T-helper 1 cell treated with Interleukin-12 subunit alpha and Interleukin-12 subunit beta and Interleukin-4 antibody, amounts not matched to agents 30 ng/mL and 1 ng/mL, for 36 hours (primary cell): ENCODE measurements around the gene KCNH2. TPM values are rescaled to one million over a fixed set of nuclear protein-coding genes. Genes with fewer than 3 reads are reported as not detected.

Source experiments
- intact Hi-C: fragments of 100-400 bp; cut with micrococcal nuclease; formaldehyde crosslinking; loops from one replicate; pipeline ENCODE4 v1.15.1; 2024
- total RNA-seq: library from RNA; stranded (reverse); gene quantifications from 2 replicates; pipeline ENCODE4 v1.2.3, GENCODE V29; 2022

The KCNH2 gene
- total RNA-seq, 1 donor from 2014 or later = 0.91 TPM

DNA sequence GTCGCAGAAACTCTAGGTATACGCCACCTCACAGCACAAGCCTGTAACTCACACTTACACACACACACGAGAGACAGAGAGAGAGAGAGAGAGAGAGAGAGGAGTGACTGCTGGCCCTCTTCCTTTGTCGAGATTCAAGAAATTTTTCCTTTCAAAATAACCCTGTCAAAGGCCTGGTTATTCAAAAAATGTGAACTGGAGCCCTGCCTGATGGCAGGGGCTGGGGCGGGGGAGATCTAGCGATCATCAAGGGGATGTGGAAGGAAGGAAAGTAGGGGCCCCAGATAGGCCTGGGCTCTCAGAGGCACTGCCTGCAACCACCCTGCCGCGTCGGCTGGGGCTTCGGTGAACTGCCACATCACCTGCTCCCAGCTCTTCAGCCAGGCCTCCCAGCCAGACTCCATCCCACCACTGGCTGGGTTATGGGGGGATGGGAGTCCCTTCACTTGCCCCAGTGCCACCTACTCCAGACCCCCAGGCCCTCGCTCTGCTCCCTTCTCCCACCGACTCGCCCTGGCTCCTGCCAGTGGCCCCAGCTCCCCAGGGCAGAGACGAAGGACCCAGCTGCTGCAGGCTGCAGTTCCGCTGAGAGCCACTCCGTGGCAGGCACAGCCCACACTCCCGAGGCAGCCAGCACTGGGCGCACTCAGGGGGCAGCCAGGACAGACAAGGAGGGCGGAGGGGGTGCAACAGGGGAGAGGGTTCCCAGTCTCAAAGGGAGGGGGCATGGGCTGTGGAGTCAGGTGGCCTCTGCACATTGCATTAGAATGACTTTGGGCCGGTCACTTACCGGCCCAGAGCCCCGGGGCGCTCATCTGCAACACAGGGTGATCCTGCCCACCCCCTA lies 15.3 kb downstream of the KCNH2 start:
- intact Hi-C loops = loop anchor here (1.0 kb wide), 4 partner anchors 26 to 149 kb away; partner anchors contain the start of gene ABCB8

DNA sequence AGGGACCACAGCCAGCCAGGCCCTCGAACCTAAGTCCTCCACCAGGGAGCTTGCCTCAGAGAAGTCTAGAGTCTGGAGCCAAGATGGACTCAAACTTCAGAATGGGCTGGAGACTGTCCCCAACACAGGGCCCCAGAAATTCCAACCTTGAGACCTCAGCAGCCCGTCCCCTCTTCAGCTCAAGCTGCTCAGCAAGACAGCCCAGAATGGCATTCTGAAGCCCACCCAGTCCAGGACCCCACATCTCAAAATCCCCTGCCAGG lies 15.9 kb downstream of the KCNH2 start:
- intact Hi-C loops = no loop called here

DNA sequence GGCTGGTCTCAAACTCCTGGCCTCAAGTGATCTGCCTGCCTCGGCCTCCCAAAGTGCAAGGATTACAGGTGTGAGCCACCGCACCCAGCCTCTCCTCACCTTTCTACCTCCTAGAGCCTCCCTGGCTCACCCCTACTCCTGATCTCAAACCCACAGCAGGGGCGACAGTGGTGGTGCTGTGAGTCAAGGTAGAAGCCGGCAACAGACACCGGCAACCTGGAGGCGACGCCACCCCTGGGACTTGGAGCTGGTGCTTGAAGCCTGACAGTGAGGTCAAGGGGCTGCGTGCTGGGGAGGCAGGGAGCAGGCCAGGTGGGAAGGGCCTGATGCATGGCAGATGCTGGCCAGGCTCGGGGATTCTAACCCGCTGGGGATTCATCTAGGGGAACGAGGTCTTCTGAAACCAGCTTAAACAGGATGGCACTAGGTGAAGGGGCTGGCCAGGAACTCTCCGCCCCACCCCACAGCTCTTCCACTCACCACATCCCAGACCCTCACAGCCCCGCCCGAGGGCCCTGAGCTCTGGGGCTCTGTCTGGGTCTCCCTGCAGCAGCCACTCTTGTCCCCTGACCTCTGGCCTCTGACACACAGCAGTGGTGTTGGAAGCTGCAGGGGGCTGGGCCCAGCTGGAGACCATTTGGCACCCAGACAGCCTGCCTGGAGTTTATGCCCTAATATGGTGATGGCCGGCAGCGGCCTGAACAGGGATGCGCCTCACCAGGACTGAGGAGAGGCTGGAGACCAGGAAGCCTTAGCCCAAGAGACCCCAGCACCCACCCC lies 16.4 kb downstream of the KCNH2 start:
- intact Hi-C loops = no loop called here

DNA sequence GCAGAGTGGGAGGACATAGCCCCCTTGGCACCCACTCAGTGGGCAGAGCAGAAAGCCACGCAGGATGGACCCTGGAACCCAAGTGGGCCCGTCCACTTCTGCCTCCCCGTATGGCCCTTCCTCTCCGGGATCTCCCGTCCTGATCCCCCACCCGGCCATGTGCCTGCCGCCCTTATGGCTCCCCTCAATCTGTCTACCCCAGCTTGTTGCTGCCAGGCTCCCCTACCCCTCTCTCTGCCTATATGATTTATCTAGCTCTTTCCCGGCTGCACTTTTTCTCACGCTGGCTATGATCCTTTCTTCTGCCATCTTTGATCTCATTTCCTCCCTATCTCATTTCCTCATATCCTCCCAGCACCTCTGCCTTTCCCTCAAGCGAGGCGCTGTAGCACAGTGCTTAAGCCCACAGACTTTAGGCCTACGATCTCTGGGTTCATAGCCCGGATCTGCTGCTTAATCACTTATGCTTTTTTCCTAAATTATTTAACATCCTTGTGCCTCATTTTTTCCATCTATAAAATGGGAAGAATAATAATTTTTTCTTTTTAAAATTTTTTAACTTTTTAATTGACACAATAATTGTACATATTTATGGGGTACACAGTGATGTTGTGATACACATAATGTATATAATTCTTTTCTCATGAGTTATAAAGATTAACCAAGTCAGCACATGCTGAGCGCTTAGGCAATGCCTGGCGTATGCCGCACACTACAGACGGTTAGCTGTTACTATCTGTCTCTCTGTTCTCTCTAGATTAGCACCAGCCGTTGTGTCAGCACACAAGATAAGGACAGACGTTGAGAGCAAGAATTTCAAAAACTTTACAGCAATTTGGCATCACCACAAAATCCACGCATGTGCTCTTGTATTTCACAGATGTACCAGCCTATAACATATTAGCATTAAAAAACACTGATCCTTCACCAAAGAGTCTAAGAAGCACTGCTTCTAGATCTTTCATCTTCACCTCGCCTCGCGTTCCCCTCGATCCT lies 18.1 kb downstream of the KCNH2 start:
- intact Hi-C loops = no loop called here

DNA sequence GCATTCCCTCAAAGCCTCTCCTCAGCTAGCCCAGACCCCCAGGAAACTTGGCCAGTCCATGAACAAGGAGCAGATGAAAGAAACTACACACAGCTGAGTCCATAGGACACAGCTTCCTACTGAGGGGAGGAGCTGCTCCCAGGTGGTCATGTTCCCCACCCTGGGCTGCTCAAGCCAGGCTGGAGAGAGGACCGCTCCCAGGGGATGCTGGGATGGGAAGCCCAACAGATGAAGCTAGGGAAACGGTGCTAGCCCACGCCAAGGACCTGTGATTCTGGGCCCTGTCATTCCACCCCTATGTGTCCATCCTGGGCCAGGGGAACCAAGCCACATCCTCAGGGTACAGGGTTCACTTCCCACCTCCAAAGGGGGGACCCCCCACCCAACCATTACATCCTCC lies 19.0 kb downstream of the KCNH2 start:
- intact Hi-C loops = no loop called here

DNA sequence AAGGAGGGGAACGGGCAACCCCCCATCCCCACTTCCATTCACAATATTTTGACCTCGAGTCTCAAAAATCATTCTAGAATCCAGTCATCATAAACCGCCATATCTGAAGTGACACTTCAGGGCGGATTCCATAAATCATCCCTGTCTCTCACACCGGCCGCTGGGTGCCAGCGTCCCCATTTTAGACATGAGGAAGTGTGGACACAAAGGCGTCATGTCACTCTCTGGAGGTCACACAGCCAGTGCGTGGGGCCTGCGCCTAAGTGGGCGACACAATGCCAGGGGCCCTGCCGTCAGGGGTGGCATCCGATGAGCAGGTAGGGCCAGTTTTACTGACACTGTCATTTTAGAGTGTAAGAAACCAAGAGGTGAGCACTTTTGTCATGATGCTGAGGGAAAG lies 19.5 kb downstream of the KCNH2 start:
- intact Hi-C loops = no loop called here

DNA sequence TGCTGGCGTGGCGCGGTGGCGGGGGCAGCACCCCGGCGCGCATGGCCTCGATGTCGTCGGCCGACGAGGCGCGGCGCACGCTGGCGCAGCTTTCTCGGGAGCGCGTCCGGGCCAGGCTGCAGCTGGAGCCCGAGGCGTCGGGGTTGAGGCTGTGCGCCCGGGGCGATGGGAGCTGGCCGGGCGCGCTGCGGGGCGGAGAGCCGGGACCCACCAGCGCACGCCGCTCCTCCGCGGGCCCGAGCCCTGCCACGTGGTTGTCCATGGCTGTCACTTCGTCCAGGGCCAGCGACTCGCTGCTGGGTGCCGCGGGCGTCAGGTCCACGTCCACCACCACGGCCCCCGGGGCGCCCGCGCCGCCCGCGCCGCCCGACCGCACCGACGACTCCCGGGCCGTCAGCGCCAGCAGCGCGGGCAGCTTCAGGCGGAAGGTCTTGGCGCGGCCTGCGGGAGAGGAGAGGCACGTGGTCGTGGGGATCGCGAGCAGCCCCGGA lies 20.0 kb downstream of the KCNH2 start:
- intact Hi-C loops = no loop called here

DNA sequence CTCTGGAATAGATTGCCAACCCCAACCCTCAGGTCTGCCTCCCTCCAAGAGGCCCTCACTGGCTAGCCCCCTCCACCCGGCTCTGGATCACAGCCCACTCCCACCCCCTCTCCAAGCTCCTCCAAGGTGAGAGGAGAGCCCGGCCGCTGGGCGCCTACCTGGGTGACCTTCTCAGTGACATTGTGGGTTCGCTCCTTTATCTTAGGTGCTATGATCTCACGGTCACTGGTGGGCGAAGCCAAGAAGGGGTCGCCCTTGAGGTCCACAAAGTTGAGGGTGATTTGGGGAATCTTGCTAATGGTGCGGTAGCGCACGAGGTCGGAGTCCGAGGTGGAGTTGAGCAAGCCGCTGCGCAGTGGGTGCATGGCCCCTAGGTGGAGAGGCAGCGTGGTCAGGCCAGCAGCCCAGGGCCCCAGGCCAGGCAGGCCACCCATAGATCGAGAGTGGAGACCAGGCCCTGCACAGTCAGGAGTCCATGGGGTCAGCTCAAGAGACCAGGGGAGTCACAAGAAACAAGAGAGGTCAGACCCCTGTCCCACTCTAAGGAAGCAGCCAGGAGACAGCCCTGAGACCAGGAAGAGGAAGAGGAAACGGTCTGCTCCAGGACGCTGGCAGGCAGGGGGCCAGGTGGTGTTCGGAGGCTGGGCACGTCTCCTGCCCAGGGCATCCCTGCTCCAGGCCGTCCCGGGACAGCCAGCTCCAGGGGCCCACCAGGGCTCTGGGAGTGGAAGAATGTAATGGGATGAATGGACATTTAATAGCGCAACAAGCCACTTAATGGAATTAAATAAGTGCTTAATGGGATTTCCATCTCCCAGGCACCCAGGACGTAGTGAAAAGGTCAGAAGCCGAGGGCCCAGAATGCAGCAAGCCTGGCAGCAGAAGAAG lies 20.7 kb downstream of the KCNH2 start:
- intact Hi-C loops = no loop called here

DNA sequence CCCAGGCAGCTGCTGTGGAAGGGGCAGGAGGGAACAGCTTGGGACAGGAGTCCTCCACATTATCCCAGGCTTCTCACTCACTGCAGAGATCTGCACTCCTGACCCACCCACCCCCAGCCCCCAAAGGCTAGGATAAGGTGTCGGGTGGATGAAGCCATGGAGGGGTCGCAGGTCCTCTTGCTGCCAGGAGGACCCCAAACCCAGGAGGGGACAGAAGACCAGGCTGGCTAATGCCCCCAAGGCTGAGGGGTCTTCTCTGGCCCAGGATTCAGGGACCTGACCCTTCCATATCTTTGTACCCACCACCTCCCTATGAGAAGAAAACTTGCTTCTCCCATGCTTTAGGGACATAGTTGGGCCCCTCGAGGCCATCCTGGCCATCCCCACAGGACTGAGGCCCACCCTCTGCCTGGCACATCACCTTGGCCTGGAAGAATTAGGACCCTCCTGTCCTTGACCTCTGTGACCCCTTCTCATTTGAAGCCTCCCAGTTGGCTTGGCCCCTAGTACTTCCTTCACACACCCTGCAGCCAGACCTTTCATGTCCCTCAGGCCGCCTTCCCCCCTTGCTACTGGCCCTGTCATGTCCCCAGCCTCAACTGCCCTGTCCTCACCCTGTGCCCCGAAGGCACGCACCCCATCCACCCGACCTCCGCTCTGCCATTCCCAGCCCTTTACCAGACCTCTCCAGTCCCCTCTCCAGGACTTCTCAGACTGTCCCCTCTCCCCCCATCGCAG lies 21.6 kb downstream of the KCNH2 start:
- intact Hi-C loops = no loop called here

DNA sequence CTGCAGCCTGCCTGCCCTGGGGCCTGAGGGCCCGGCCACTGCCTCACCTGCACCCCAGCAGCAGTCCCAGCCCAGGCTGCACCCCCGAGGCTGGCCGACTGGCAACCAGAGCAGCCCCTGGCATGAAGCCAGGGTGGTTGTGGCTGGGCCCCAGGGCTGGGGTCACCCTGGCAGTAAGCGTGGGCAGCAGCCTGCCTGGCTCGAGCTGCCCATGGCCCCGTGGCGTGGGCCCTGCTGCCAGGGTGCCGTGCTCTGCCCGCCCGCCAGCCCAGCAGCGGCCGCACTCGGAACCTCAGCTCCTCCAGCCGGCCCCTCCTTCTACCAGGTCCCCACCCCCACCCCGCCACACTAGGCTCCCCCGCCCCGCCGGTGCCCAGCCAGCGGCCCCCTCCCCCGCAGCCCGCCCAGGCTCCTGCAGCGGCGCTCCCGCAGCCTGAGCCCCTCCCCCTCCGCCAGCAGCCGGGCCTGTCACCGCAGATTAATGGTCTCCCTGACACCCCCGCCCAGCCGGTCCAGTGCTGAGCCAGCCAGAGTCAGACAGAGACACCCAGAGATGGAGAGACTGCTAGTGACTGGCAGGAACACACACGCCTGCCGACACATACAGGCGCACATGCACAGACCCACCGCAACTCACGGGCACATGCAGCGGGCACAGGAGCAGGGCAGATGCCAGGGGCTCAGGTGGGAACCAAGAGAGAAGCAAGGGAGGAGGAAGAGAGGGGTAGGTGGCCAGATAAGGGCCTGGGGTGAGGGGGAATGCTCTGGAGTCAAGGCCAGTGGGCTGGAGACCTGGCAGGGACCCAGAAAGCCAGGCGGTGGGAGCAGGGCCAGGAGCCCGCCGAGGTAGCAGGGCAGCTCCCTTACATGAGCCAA lies 22.4 kb downstream of the KCNH2 start:
- intact Hi-C loops = no loop called here

DNA sequence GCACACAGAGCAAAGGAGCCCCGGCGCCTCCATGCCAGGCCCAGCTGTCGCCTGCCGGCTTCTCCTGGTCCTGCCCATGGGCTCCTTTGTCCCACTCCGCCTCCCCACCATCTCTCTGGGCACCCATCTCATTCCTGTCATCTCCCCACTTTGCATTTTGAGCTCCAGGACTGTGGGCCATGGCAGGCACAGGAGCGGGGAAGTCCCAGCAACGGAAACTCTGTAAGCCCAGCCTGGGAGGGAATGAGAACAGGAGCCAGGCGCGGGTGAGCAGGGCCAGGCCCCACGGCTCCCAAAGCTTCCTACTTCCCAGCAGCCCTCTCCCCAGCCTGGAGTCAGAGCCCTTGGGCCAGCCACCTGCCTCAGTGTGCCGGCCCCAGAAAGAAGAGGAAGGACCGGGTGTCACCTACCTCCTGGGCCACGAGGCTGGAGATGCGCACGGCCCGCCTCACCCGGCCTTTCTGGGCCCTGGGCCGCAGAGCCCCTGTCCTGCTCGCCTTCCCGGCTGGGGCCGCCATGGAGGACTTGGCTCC lies 23.1 kb downstream of the KCNH2 start:
- intact Hi-C loops = no loop called here

DNA sequence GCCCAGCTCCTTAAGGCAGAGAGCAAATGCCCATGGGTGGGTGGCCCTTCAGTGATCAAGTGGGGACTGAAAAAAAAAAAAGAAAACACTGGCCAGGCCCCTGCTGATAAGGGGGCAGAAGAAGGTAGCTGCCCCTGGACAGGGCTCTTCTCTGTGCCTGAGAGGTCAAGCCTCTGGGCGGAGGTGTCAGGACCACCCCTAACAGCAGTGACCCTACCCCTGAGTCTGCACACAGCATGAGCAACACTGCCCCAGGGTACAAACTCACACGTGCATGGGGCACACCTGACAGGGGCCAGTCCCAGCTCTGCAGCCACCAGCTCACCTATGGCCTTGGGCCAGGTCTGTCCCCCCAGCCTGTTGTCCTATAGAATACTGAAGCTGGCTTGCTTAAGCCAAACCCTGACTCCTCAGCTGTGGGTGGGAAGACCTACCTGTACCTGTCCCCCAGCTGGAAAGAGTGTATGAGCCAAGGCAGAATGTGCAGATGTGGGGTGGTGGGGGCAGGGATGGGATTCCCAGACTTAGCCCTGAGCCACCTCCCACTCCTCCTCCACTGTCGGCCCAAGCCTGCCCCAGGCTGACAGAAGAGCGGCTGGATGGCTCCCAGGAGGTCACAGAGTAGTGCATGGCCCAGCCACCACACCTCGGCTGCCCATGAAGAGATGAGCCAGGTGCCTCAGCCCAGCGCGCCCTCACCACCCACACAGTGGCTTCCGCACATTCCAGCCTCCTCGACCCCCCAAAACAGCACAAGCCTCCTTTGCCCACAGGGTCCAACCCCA lies 23.7 kb downstream of the KCNH2 start:
- intact Hi-C loops = no loop called here

DNA sequence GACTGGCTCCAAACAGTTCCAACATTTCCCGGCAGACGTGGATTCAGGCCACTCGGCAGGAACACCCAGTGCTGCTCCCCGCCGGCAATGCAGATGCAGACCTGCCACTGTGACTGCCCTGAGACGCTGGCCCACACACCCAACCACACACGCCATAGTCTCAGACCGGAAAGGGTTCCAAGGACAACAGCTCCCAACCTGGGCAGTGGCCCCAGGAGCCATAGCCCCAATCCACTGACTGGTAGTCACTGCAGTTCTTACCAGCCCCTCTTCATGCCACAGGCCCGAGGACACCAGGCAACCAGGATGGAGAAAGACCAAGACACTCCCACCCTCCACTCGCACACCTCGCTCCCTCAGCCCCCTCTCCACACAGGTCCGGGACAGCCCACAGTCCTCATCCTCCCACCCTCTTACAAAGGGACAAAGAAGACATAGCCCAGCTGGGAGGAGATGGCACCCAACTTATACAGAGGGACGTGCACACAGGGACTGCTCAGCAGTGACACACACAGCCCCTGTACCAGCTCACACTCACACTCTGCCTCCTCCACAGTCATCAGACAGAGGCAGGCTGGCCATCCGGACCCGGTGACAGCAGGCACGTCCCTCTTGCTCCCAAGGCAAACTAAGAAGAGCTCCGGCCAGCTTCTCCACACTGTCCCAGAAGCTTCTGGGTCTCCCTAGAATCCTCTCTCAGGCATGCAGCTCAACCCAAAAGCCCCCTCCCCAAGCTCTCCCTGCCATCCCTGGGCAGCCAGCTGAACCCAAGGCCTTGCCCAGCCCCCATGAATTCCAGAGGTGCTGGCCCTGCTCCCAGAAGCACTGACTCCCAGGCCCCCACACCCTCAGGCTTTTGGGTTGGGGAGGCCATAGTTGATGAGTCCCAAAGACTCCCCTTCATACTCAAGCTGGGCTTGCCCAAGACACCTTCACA lies 24.8 kb downstream of the KCNH2 start:
- intact Hi-C loops = no loop called here

DNA sequence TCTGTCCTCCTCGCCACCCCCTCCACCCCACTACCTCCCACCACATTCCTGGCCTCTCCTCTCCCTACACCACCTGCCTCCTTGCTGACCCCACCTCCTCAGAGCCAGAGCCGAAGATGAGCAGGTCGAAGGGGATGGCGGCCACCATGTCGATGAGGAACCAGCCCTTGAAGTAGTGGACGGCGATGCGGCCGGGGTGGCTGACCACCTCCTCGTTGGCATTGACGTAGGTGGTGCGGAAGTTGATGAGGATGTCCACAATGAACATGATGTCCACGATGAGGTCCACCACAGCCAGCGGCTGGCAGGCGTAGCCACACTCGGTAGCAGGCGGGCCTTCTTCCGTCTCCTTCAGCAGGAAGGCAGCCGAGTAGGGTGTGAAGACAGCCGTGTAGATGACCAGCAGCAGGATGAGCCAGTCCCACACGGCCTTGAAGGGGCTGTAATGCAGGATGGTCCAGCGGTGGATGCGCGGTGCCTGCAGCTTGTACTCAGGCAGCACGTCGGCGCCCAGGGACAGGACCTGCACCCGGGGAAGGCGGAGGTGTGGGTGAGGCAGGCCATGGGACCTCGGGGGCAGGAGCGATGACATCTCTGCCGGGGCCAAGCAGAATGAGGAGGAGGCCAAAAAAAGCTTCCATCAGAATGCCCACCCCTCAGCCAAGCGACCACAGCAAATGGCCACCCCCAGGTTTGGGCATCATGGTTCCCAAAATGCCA lies 25.6 kb downstream of the KCNH2 start:
- intact Hi-C loops = no loop called here

DNA sequence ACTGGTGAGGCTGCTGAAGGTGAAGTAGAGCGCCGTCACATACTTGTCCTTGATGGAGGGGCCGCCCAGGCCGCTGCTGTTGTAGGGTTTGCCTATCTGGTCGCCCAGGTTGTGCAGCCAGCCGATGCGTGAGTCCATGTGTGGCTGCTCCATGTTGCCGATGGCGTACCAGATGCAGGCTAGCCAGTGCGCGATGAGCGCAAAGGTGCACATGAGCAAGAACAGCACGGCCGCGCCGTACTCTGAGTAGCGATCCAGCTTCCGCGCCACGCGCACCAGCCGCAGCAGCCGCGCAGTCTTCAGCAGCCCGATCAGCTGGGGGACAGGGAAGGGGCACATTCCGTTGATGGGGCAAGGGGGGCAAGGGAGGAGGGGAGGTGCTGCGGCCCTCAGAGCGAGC lies 26.6 kb downstream of the KCNH2 start:
- intact Hi-C loops = no loop called here

DNA sequence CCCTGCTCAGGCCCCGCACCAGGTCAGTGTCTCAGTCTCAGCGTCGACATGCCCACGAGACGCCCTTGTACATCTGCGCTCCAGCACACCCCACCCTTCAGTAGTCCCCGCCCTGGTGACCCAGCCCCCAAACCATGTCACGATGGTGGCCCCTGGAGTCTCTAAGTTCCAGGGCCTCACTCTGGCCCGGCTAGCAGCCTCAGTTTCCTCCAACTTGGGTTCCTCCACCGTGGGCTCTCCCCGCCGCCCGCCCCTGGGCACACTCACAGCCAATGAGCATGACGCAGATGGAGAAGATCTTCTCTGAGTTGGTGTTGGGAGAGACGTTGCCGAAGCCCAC lies 27.0 kb downstream of the KCNH2 start:
- intact Hi-C loops = no loop called here
